Body of pancreas (tissue), 4 donors: Measurements from ENCODE around the gene KLHL22.

Experiments used
- POLR2A ChIP-seq, 3 donors: fragments of 450-650 bp; IDR thresholded peaks; one replicate each; pipeline ENCODE4 v1.6.1; 2016; ENCODE audit warnings: antibody characterized with exemption in 3 of 3, mild to moderate bottlenecking in 2 of 3
- TF ChIP-seq, protein P1 (sequence below), 7 experiments: fragments of 450-650 bp in 4 of 7; fragments of 200-600 bp in 3 of 7; sonication (generic) in 3 of 7; IDR thresholded peaks; one replicate each; pipeline ENCODE4 v1.5.1; 2016 to 2019; ENCODE audit warnings: antibody characterized with exemption in 7 of 7

DNA sequence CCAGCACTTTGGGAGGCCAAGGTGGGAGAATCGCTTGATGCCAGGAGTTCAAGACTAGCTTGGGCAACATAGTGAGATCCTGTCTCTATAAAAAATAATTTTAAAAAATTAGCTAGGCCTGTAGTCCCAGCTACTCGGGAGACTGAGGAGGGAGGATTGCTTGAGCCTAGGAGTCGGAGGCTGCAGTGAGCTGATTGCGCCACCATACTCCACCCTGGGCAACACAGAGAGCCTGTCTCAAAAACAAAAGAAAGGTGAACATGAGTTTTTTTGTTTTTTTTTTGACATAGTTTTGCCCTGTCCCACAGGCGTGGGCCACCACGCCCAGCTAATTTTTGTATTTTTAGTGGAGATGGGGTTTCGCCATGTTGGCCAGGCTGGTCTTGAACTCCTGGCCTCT lies 29.5 kb upstream of the KLHL22 start:
- TF ChIP-seq, protein P1, sequence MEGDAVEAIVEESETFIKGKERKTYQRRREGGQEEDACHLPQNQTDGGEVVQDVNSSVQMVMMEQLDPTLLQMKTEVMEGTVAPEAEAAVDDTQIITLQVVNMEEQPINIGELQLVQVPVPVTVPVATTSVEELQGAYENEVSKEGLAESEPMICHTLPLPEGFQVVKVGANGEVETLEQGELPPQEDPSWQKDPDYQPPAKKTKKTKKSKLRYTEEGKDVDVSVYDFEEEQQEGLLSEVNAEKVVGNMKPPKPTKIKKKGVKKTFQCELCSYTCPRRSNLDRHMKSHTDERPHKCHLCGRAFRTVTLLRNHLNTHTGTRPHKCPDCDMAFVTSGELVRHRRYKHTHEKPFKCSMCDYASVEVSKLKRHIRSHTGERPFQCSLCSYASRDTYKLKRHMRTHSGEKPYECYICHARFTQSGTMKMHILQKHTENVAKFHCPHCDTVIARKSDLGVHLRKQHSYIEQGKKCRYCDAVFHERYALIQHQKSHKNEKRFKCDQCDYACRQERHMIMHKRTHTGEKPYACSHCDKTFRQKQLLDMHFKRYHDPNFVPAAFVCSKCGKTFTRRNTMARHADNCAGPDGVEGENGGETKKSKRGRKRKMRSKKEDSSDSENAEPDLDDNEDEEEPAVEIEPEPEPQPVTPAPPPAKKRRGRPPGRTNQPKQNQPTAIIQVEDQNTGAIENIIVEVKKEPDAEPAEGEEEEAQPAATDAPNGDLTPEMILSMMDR (IDR thresholded peaks at IDR 0.05): no peak
- TF ChIP-seq POLR2A (IDR thresholded peaks at IDR 0.05): no peak
